GM21717 (cell line): ENCODE data around the gene IGLL1.
"Not testable (repeated sequence)": the region's sequence is repeated elsewhere in the genome, so short reads cannot be mapped to it uniquely, and the experiment has no call there.

Experiments used
- ATAC-seq: cut with Tn5 transposase; IDR thresholded peaks from one replicate; pipeline ENCODE4 v1.9.1; 2021; ENCODE audit warnings: mild to moderate bottlenecking, moderate library complexity; ENCODE audit not compliant: unreplicated experiment

The IGLL1 gene

GRCh38 chr22:23591846-23592245 lies 11.8 kb upstream of the IGLL1 start:
- ATAC-seq: no peak

GRCh38 chr22:23591201-23591791 lies 11.2 kb upstream of the IGLL1 start:
- no peak for ATAC-seq

- ATAC-seq: no peak
These were observed 3.7 kb upstream of the IGLL1 start for GRCh38 chr22:23583836-23584235.

GRCh38 chr22:23583153-23583552 lies 3.1 kb upstream of the IGLL1 start:
- no peak for ATAC-seq

GRCh38 chr22:23581260-23581650 lies 1.2 kb upstream of the IGLL1 start:
- no peak for ATAC-seq

GRCh38 chr22:23580576-23581259 lies 628 bp upstream of the IGLL1 start:
- no peak for ATAC-seq

- ATAC-seq: no peak
These were observed 810 bp downstream of the IGLL1 start for GRCh38 chr22:23579280-23579679.

GRCh38 chr22:23578306-23578705 lies 1.8 kb downstream of the IGLL1 start:
- ATAC-seq: no peak

- ATAC-seq: no peak
These were observed 3.4 kb downstream of the IGLL1 start for GRCh38 chr22:23576681-23577080.

GRCh38 chr22:23575601-23576000 lies 4.5 kb downstream of the IGLL1 start:
- ATAC-seq: no peak

- no peak for ATAC-seq
These were observed 5.2 kb downstream of the IGLL1 start for GRCh38 chr22:23574877-23575276.

GRCh38 chr22:23574371-23574811 lies 5.7 kb downstream of the IGLL1 start:
- no peak for ATAC-seq

- ATAC-seq: not testable (repeated sequence)
These were observed 6.3 kb downstream of the IGLL1 start for GRCh38 chr22:23573701-23574235.

- ATAC-seq: not testable (repeated sequence)
These were observed 7.0 kb downstream of the IGLL1 start for GRCh38 chr22:23573106-23573505.

GRCh38 chr22:23571486-23571885 lies 8.6 kb downstream of the IGLL1 start:
- no peak for ATAC-seq

- ATAC-seq: no peak
These were observed 9.4 kb downstream of the IGLL1 start for GRCh38 chr22:23570681-23571080.

GRCh38 chr22:23569716-23570115 lies 10.4 kb downstream of the IGLL1 start:
- no peak for ATAC-seq

- no peak for ATAC-seq
These were observed 10.8 kb downstream of the IGLL1 start for GRCh38 chr22:23569291-23569690.

GRCh38 chr22:23566705-23567475 lies 13.2 kb downstream of the IGLL1 start:
- ATAC-seq: no peak

GRCh38 chr22:23565915-23566704 lies 14.0 kb downstream of the IGLL1 start:
- ATAC-seq: no peak
